ENCODE results near the gene AFF3.

DNA sequence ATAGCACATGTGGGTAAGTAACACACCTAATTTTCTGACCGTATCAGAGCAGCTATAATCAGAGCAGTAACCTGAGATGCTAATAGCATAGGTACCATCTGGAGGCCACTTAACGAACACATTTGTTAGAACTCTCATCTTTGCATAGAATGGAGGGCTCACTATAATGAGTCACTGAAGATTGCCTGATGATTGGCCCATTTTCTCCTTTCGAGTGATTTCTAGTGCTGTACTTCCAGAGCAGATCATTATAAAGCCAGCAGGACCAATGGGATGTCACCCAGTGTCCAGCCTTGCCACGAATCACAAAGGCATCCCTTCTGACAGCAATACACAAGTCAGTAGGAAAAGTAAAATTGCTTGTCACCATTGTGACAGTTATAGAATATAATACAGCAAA is 570.9 kb downstream of the AFF3 start:
- TF ChIP-seq, protein P1, sequence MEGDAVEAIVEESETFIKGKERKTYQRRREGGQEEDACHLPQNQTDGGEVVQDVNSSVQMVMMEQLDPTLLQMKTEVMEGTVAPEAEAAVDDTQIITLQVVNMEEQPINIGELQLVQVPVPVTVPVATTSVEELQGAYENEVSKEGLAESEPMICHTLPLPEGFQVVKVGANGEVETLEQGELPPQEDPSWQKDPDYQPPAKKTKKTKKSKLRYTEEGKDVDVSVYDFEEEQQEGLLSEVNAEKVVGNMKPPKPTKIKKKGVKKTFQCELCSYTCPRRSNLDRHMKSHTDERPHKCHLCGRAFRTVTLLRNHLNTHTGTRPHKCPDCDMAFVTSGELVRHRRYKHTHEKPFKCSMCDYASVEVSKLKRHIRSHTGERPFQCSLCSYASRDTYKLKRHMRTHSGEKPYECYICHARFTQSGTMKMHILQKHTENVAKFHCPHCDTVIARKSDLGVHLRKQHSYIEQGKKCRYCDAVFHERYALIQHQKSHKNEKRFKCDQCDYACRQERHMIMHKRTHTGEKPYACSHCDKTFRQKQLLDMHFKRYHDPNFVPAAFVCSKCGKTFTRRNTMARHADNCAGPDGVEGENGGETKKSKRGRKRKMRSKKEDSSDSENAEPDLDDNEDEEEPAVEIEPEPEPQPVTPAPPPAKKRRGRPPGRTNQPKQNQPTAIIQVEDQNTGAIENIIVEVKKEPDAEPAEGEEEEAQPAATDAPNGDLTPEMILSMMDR (IDR thresholded peaks at IDR 0.05), result no peak
- TF ChIP-seq POLR2A (IDR thresholded peaks at IDR 0.05), result no peak
